H1 (cell line): Measurements from ENCODE around the gene EGF. TPM values are rescaled to one million over a fixed set of nuclear protein-coding genes. Genes with fewer than 3 reads are reported as not detected.

ENCODE experiments used
- CTCF ChIA-PET: fragments of 300-600 bp; sonication (Branson Sonifier 250); formaldehyde crosslinking; loops from one replicate; lab custom pipeline; 2021; ENCODE audit not compliant: partially characterized antibody; lab: Charles Lee
- POLR2A ChIA-PET: fragments of 300-600 bp; sonication (Branson Sonifier 250); formaldehyde crosslinking; loops from one replicate; lab custom pipeline; 2021; ENCODE audit warnings: inconsistent platforms; ENCODE audit not compliant: partially characterized antibody; lab: Charles Lee
- DNase-seq, 2 experiments: peaks; one replicate each; pipeline versions ENCODE4 v3.0.0 to v3.0.0-alpha.2; 2010 to 2022; ENCODE audit warnings: low spot score in 2 of 2, low read depth in 1 of 2, mixed read lengths in 1 of 2
- FAIRE-seq: peaks from 2 replicates; lab custom pipeline; 2011; peaks lifted over from hg19 to GRCh38; lab: Jason Lieb, UNC
- H2AFZ ChIP-seq: 2 replicates; pipeline ENCODE4 v1.8.1; 2012; ENCODE audit warnings: low read length, inconsistent platforms
- H2AK5ac ChIP-seq: 2 replicates; pipeline ENCODE4 v1.6.1; 2013; ENCODE audit warnings: low read depth, low read length
- H2BK120ac ChIP-seq: replicated peaks from 2 replicates; pipeline ENCODE3; 2013; ENCODE audit warnings: low read depth, low read length, inconsistent platforms
- H2BK12ac ChIP-seq: 2 replicates; pipeline ENCODE4 v1.6.1; 2013; ENCODE audit warnings: low read depth, low read length
- H2BK15ac ChIP-seq: 2 replicates; pipeline ENCODE4 v1.6.1; 2013; ENCODE audit warnings: low read length
- H2BK20ac ChIP-seq: 2 replicates; pipeline ENCODE4 v1.6.1; 2013; ENCODE audit warnings: low read length
- H2BK5ac ChIP-seq: 2 replicates; pipeline ENCODE4 v1.6.1; 2013; ENCODE audit warnings: low read depth, low read length
- H3K14ac ChIP-seq: 2 replicates; pipeline ENCODE4 v1.6.1; 2013; ENCODE audit warnings: inconsistent platforms; ENCODE audit not compliant: insufficient read length
- H3K18ac ChIP-seq: 2 replicates; pipeline ENCODE4 v1.6.1; 2013; ENCODE audit warnings: low read length; ENCODE audit errors: extremely low read depth
- H3K23ac ChIP-seq: 2 replicates; pipeline ENCODE4 v1.6.1; 2013; ENCODE audit warnings: inconsistent platforms; ENCODE audit not compliant: insufficient read length
- H3K23me2 ChIP-seq: 2 replicates; pipeline ENCODE4 v1.6.1; 2013; ENCODE audit warnings: low read depth, low read length
- H3K27ac ChIP-seq: 2 replicates; pipeline ENCODE4 v1.6.1; 2011; ENCODE audit warnings: low read depth, low read length, inconsistent platforms
- H3K27me3 ChIP-seq, 4 experiments: replicated peaks in 1 of 4; 1 replicate in 1 of 4; 2 replicates in 3 of 4; pipeline versions ENCODE4 v1.6.1 to v1.8.1; 2011 to 2013; ENCODE audit warnings: low read length in 3 of 4, mild to moderate bottlenecking in 3 of 4, inconsistent platforms in 2 of 4, mixed read lengths in 2 of 4, moderate library complexity in 1 of 4; ENCODE audit not compliant: control insufficient read depth in 3 of 4, insufficient read depth in 3 of 4; ENCODE audit errors: extremely low read depth in 1 of 4
- H3K36me3 ChIP-seq, 4 experiments: 2 replicates each; pipeline versions ENCODE4 v1.6.1 to v1.8.1; 2011 to 2013; ENCODE audit warnings: mild to moderate bottlenecking in 4 of 4, low read length in 3 of 4, moderate library complexity in 2 of 4, control low read depth in 1 of 4, inconsistent platforms in 1 of 4; ENCODE audit not compliant: insufficient read depth in 4 of 4, control insufficient read depth in 2 of 4
- H3K4ac ChIP-seq: replicated peaks from 2 replicates; pipeline ENCODE3; 2013; ENCODE audit warnings: low read length, low read depth, mixed read lengths, inconsistent platforms; ENCODE audit not compliant: insufficient read length
- H3K4me1 ChIP-seq, 4 experiments: replicated peaks in 1 of 4; 1 replicate in 1 of 4; 2 replicates in 3 of 4; pipeline versions ENCODE4 v1.6.1 to v1.8.1; 2011 to 2013; ENCODE audit warnings: low read length in 3 of 4, inconsistent platforms in 2 of 4, mixed read lengths in 1 of 4; ENCODE audit not compliant: insufficient read depth in 4 of 4, control insufficient read depth in 3 of 4
- H3K4me2 ChIP-seq, 2 experiments: 2 replicates each; pipeline versions ENCODE4 v1.6.1 to v1.8.1; 2011 to 2013; ENCODE audit warnings: low read depth in 2 of 2, low read length in 2 of 2, control low read depth in 1 of 2, inconsistent platforms in 1 of 2, mild to moderate bottlenecking in 1 of 2; ENCODE audit not compliant: insufficient read depth in 1 of 2
- H3K4me3 ChIP-seq, 4 experiments: fragments of 200-600, 300-600 bp in 1 of 4; sonication (generic), shearing (Covaris generic), sonication (Bioruptor Twin) in 1 of 4; 2 replicates each; pipeline versions ENCODE4 v1.5.1 to v1.8.1; 2011 to 2016; ENCODE audit warnings: low read length in 4 of 4, low read depth in 3 of 4, control low read depth in 2 of 4, inconsistent platforms in 2 of 4, mild to moderate bottlenecking in 2 of 4, mixed read lengths in 1 of 4, moderate library complexity in 1 of 4; ENCODE audit not compliant: insufficient read depth in 2 of 4; ENCODE audit errors: extremely low read depth in 1 of 4
- H3K56ac ChIP-seq: replicated peaks from 2 replicates; pipeline ENCODE3; 2013; ENCODE audit warnings: low read depth, mild to moderate bottlenecking, mixed read lengths, low read length, inconsistent platforms; ENCODE audit not compliant: insufficient read length
- H3K79me1 ChIP-seq: 2 replicates; pipeline ENCODE4 v1.6.1; 2013; ENCODE audit warnings: low read depth, low read length, control low read depth
- H3K79me2 ChIP-seq, 2 experiments: 2 replicates each; pipeline versions ENCODE4 v1.6.1 to v1.8.1; 2012 to 2013; ENCODE audit warnings: low read length in 2 of 2, mild to moderate bottlenecking in 2 of 2, inconsistent platforms in 1 of 2; ENCODE audit not compliant: insufficient read depth in 2 of 2, control insufficient read depth in 1 of 2
- H3K9ac ChIP-seq, 4 experiments: replicated peaks in 1 of 4; 1 replicate in 1 of 4; 2 replicates in 3 of 4; pipeline versions ENCODE4 v1.6.1 to v1.8.1; 2011 to 2013; ENCODE audit warnings: low read depth in 3 of 4, low read length in 3 of 4, control low read depth in 2 of 4, mild to moderate bottlenecking in 2 of 4, moderate library complexity in 2 of 4, inconsistent platforms in 1 of 4; ENCODE audit errors: extremely low read depth in 1 of 4
- H3K9me3 ChIP-seq, 2 experiments: 2 replicates each; pipeline versions ENCODE4 v1.6.1 to v1.8.1; 2012 to 2013; ENCODE audit warnings: mild to moderate bottlenecking in 2 of 2, moderate library complexity in 2 of 2, control low read depth in 1 of 2, inconsistent platforms in 1 of 2, low read depth in 1 of 2, low read length in 1 of 2, mixed read lengths in 1 of 2; ENCODE audit not compliant: insufficient read depth in 2 of 2
- H4K20me1 ChIP-seq, 2 experiments: replicated peaks in 1 of 2; 2 replicates each; pipeline versions ENCODE3 to v1.8.1; 2011 to 2013; ENCODE audit warnings: inconsistent platforms in 2 of 2, low read length in 2 of 2, mild to moderate bottlenecking in 1 of 2; ENCODE audit not compliant: insufficient read depth in 2 of 2, control insufficient read depth in 1 of 2
- H4K5ac ChIP-seq: 2 replicates; pipeline ENCODE4 v1.6.1; 2013; ENCODE audit warnings: low read length, low read depth, mixed read lengths, inconsistent platforms; ENCODE audit not compliant: insufficient read length
- H4K8ac ChIP-seq: 2 replicates; pipeline ENCODE4 v1.8.0; 2013; ENCODE audit warnings: mild to moderate bottlenecking, moderate library complexity, low read length, inconsistent platforms; ENCODE audit not compliant: insufficient read depth; ENCODE audit errors: extremely low read depth
- H4K91ac ChIP-seq: replicated peaks from 2 replicates; pipeline ENCODE3; 2013; ENCODE audit warnings: low read length, mixed read lengths, inconsistent platforms; ENCODE audit not compliant: insufficient read length
- BCL11A ChIP-seq, 2 experiments: IDR thresholded peaks; one replicate each; pipeline ENCODE4 v1.6.1; 2011; ENCODE audit warnings: low read depth in 2 of 2, low read length in 2 of 2, mild to moderate bottlenecking in 2 of 2
- HDAC6 ChIP-seq: IDR thresholded peaks from one replicate; pipeline ENCODE4 v1.7.1; 2012; ENCODE audit warnings: low read depth, mild to moderate bottlenecking, inconsistent platforms, low read length, moderate library complexity
- JUN ChIP-seq: IDR thresholded peaks from 2 replicates; pipeline ENCODE4 v1.6.1; 2011; ENCODE audit warnings: low read depth, mild to moderate bottlenecking, improper control_type of control experiment, low read length
- RBBP5 ChIP-seq: IDR thresholded peaks from 2 replicates; pipeline ENCODE4 v1.7.1; 2012; ENCODE audit warnings: low read depth, mild to moderate bottlenecking, inconsistent platforms, low read length, moderate library complexity, borderline replicate concordance
- RNF2 ChIP-seq: fragments of 200-900, 300-1000 bp; sonication (generic); IDR thresholded peaks from 2 replicates; pipeline ENCODE4 v1.7.1; 2016; ENCODE audit warnings: borderline replicate concordance, low read depth, mild to moderate bottlenecking, antibody characterized with exemption, low read length; ENCODE audit not compliant: poor library complexity, severe bottlenecking; ENCODE audit errors: missing control alignments
- YY1 ChIP-seq: IDR thresholded peaks from 2 replicates; pipeline ENCODE4 v1.6.1; 2011; ENCODE audit warnings: low read depth, mild to moderate bottlenecking, low read length
- WGBS, 2 experiments: shearing (Covaris generic) in 1 of 2; methylation state at CpG; one replicate each; pipeline versions ENCODE4 v1.1.6 to v1.1.7; 2013 to 2015; ENCODE audit warnings: low lambda C conversion rate in 2 of 2, mixed read lengths in 2 of 2, inconsistent platforms in 1 of 2, low coverage in 1 of 2, missing lambda C conversion rate in 1 of 2; ENCODE audit not compliant: insufficient replicate concordance in 2 of 2, insufficient coverage in 1 of 2, insufficient read length in 1 of 2; ENCODE audit errors: extremely low coverage in 1 of 2, missing lambda C conversion rate in 1 of 2; 5-methylcytosine and 5-hydroxymethylcytosine counted together
- polyA plus RNA-seq, 7 experiments: library from polyadenylated mRNA; depleted of rRNA in 3 of 7; stranded (reverse) in 5 of 7; unstranded in 2 of 7; fragments of >200 nt in 5 of 7; fragments of 200-250 nt in 2 of 7; gene quantifications; 1 replicate in 5 of 7; 2 replicates in 1 of 7; 4 replicates in 1 of 7; pipeline versions ENCODE4 v1.2.1 to v1.2.3, GENCODE V29; 2011 to 2013; ENCODE audit warnings: missing spikeins in 2 of 7, mixed read lengths in 2 of 7
- total RNA-seq: library from RNA; stranded (reverse); fragmentation: NEBNext Ultra II Directional; extraction: Animal tissue kit (Norgen Biotek cat#: 25700); gene quantifications from 2 replicates; pipeline ENCODE4 v1.2.1, GENCODE V29; 2021

Gene EGF
- total and polyA plus RNA-seq, 2 of the 8 experiments (the other 6 are each of a cell fraction or from before 2014, with no cell fraction given) = 1.5 to 2.6 TPM

GRCh38 chr4:109913596-109914241 is 1.0 kb downstream of the EGF start:
- Histone ChIP-seq H3K27ac (no peak overlapping the region), H2BK12ac (no peak overlapping the region), H2BK5ac (no peak overlapping the region), H4K5ac (no peak overlapping the region), H2BK120ac (no peak overlapping the region), H3K4me2 (peak overlapping the region in 1 of 2 experiments; percentile 32; a peak in 2 of 4 replicates), H3K56ac (no peak overlapping the region), H3K79me2 (no peaks in the 10 kb centered on the region), H4K8ac (no peak overlapping the region), H3K79me1 (no peaks in the 10 kb centered on the region), H4K91ac (no peak overlapping the region), H3K23ac (no peak overlapping the region), H3K4me3 (peak overlapping the region in 1 of 4 experiments; percentile 13; a peak in 1 of 8 replicates), H2BK15ac (no peak overlapping the region), H3K18ac (no peak overlapping the region), H3K36me3 (no peaks in the 10 kb centered on the region), H4K20me1 (no peaks in the 10 kb centered on the region), H2AK5ac (no peak overlapping the region), H3K9ac (no peak overlapping the region), H3K23me2 (no peaks in the 10 kb centered on the region), H3K9me3 (no peaks in the 10 kb centered on the region), H3K27me3 (no peaks in the 10 kb centered on the region), H3K4ac (no peak overlapping the region), H2BK20ac (no peak overlapping the region), H2AFZ (no peak overlapping the region), H3K14ac (no peak overlapping the region), H3K4me1 (peaks cover 0 to 12% (median 6%) of the 10 kb centered on the region in 4 experiments; a peak in 5 of 7 replicates)
- no peak for FAIRE-seq
- ChIA-PET POLR2A (interaction anchor here (0.6 kb wide), 1 partner anchor 481 kb away, joined by 3 read pairs; no protein-coding TSS in a partner anchor), CTCF (interaction anchor here (0.7 to 1.1 kb wide), 2 partner anchors 12 to 66 kb away, joined by 3 read pairs; no protein-coding TSS in a partner anchor)
- TF ChIP-seq HDAC6 (no peak), RBBP5 (no peak), BCL11A (IDR thresholded peaks at IDR 0.05; ENCODE audit: low read depth in 2 of 2, low read length in 2 of 2) (no peak), YY1 (no peak), JUN (no peak), RNF2 (no peak)
- no peak for DNase-seq
- 84% methylated on average over 2 of the region's 2 CpGs; no CpG with 5 or more reads in 1 of the 2 experiments for WGBS, 2 experiments
